ENCODE measurements around the gene TNPO1. TPM values are rescaled to one million over a fixed set of nuclear protein-coding genes. Genes with fewer than 3 reads are reported as not detected.

The TNPO1 gene
- total and polyA plus RNA-seq, 11 donors: 6.4 to 92.2 (median 67.2) TPM

GRCh38 chr5:72859127-72859526, 42.7 kb downstream of the TNPO1 start:
- no peaks in the 10 kb centered on the region for H3K9me3 ChIP-seq
- ATAC-seq: peak in 1 of 4 donors; percentile 36
- H3K4me3 ChIP-seq: no peak overlapping the region
- no peak overlapping the region for H3K27ac ChIP-seq
- H3K4me1 ChIP-seq: peaks cover 0 to 45% (median 26%) of the 10 kb centered on the region in 12 donors
- DNase-seq: no peak
- no peaks in the 10 kb centered on the region for H3K27me3 ChIP-seq
- peaks cover 0 to 94% (median 81%) of the 10 kb centered on the region in 9 donors for H3K36me3 ChIP-seq
- intact Hi-C loops (cut with DNase I): no loop called here
- no peak for TF ChIP-seq CTCF (IDR thresholded peaks at IDR 0.05)
- TF ChIP-seq POLR2A (IDR thresholded peaks at IDR 0.05): no peak
- 45 to 63% (median 54%) methylated on average over 1 of the region's 1 CpG for WGBS, 4 donors

DNA sequence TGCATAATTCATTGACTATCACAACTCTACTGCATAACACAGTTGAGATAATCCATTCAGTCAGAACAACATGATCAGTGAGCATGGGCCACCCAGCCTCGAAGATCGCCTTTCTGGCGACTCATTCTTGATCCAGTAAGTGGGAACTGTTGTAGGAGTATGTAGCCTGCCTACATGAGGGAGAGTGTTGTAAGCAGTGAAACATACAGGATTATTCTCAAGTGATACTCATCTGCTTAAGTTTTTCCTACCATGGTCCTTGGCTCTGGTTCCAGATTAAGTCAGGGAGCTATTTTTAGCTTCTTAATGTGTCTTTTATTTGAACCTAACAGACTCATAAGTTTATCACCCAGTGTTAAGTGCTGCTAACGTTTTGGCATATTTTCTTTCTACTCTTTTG, 44.0 kb downstream of the TNPO1 start:
- peak overlapping the region in 8 of 12 donors; percentile 19 to 61 (median 38) for H3K27ac ChIP-seq
- no peaks in the 10 kb centered on the region for H3K9me3 ChIP-seq
- intact Hi-C loops (cut with DNase I): no loop called here
- H3K4me3 ChIP-seq: no peak overlapping the region
- WGBS, 4 donors: 47 to 67% (median 52%) methylated on average over 4 of the region's 4 CpGs
- TF ChIP-seq CTCF (IDR thresholded peaks at IDR 0.05): no peak
- TF ChIP-seq POLR2A (IDR thresholded peaks at IDR 0.05): no peak
- DNase-seq (no peak), ATAC-seq (peak in 3 of 4 donors; percentile 76 to 87 (median 84))
- no peaks in the 10 kb centered on the region for H3K27me3 ChIP-seq
- peaks cover 0 to 96% (median 82%) of the 10 kb centered on the region in 9 donors for H3K36me3 ChIP-seq
- peaks cover 0 to 41% (median 25%) of the 10 kb centered on the region in 12 donors for H3K4me1 ChIP-seq

DNA sequence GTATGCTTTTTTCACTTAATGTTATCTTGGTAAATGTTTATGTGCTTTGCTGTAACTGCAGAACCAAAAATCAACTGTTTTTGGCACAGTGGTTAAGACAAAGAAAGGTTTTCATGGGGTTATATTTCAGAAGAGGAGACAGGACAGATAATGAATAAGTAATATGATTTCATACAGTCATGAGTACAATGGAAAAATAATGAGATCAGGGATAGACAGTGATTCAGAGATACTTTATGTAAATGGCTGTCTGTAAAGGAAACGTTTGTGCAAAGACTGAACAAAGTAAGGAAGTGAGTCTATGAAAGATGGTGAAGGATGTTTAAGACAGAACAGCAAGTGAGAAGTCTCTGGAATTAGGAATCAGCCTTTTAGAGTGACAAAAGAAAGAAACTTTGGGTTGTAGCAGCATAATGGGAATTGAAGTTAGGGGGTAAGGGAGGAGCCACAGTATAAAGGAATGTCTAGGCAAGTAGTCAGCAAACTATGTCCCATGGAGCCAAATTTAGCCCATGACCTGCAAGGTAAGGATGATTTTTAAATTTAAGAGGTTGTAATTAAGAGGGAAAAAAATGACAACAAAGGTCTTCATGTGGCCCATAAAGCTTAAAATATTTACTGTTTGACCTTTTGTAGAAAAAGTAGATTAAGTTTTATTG, 55.0 kb downstream of the TNPO1 start:
- intact Hi-C loops (cut with DNase I): no loop called here
- Histone ChIP-seq H3K4me1 (peaks cover 0 to 22% (median 6%) of the 10 kb centered on the region in 12 donors), H3K9me3 (no peaks in the 10 kb centered on the region), H3K4me3 (no peak overlapping the region), H3K27ac (peak overlapping the region in 2 of 12 donors; percentile 4 to 15), H3K36me3 (peaks cover 0 to 98% (median 89%) of the 10 kb centered on the region in 9 donors), H3K27me3 (no peaks in the 10 kb centered on the region)
- DNase-seq (no peak), ATAC-seq (peak in 2 of 4 donors; percentile 32 to 43)
- TF ChIP-seq POLR2A (IDR thresholded peaks at IDR 0.05) (no peak), CTCF (IDR thresholded peaks at IDR 0.05) (no peak)
- WGBS, 4 donors: 24 to 35% (median 28%) methylated on average over 1 of the region's 1 CpG

- intact Hi-C loops (cut with DNase I): no loop called here
Observed at GRCh38 chr5:72878854-72879253, 62.4 kb downstream of the TNPO1 start.

More at GRCh38 chr5:72878854-72879253, 62.4 kb downstream of the TNPO1 start:
- TF ChIP-seq POLR2A (IDR thresholded peaks at IDR 0.05) (no peak), CTCF (IDR thresholded peaks at IDR 0.05) (no peak)
- no peak overlapping the region for H3K27ac ChIP-seq
- DNase-seq (no peak), ATAC-seq (no peak)
- peaks cover 0 to 99% (median 97%) of the 10 kb centered on the region in 9 donors for H3K36me3 ChIP-seq
- no peak overlapping the region for H3K4me3 ChIP-seq
- WGBS, 4 donors: 88 to 95% (median 93%) methylated on average over 4 of the region's 4 CpGs
- no peaks in the 10 kb centered on the region for H3K9me3 ChIP-seq
- H3K27me3 ChIP-seq: no peaks in the 10 kb centered on the region
- H3K4me1 ChIP-seq: peaks cover 0 to 8% (median 0%) of the 10 kb centered on the region in 12 donors
